Brain microvascular endothelial cell (primary cell): Measurements from ENCODE around the gene MAPK8IP3.

Experiments used
- DNase-seq: peaks from one replicate; pipeline ENCODE4 v3.0.0-alpha.2; 2020
- H3K27ac ChIP-seq: fragments of 250-450 bp; sonication (Bioruptor Pico); 2 replicates; pipeline ENCODE4 v1.5.1; 2020; ENCODE audit warnings: mild to moderate bottlenecking, moderate library complexity
- H3K27me3 ChIP-seq: fragments of 250-450 bp; sonication (Bioruptor Pico); replicated peaks from 2 replicates; pipeline ENCODE4 v1.5.1; 2020; ENCODE audit warnings: mild to moderate bottlenecking
- H3K36me3 ChIP-seq: fragments of 250-450 bp; sonication (Bioruptor Pico); replicated peaks from 2 replicates; pipeline ENCODE4 v1.5.1; 2020; ENCODE audit warnings: mild to moderate bottlenecking
- H3K4me3 ChIP-seq: 2 replicates; pipeline ENCODE4 v1.5.1; 2011; ENCODE audit warnings: low read depth, mild to moderate bottlenecking, control low read depth, low read length, moderate library complexity
- CTCF ChIP-seq: IDR thresholded peaks from 2 replicates; pipeline ENCODE4 v1.5.1; 2011; ENCODE audit warnings: low read depth, mild to moderate bottlenecking, moderate library complexity, low read length, control low read depth, inconsistent platforms; ENCODE audit errors: missing control alignments
- in situ Hi-C: cut with HindIII; loops from 2 replicates; pipeline ENCODE4 v1.10.0; 2017; ENCODE audit warnings: low sequenced_read_pairs, low pct_ligation_motif_present

Gene MAPK8IP3

GRCh38 chr16:1766231-1766630, 60.2 kb downstream of the MAPK8IP3 start:
- H3K27ac ChIP-seq = no peak overlapping the region
- no peak overlapping the region for H3K4me3 ChIP-seq
- no peaks in the 10 kb centered on the region for H3K27me3 ChIP-seq
- DNase-seq = no peak
- TF ChIP-seq CTCF = no peak
- in situ Hi-C loops = no loop called here
- peaks cover 76% of the 10 kb centered on the region for H3K36me3 ChIP-seq

DNA sequence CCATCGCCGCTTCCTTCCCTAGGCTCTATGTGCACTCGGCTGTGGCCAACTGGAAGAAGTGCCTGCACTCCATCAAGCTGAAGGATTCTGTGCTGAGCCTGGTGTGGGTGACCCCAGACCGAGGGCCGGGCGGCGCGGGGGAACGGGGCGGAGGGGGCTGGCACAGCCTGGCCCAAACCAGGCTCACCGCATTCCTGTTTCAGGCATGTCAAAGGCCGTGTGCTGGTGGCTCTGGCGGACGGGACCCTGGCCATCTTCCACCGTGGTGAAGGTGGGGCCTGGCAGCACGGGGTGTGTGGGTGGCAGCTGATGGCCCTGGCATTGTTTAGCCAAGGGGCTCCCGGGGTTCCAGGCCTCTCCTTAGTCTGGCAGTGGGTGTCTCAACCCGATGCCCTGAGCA, 60.7 kb downstream of the MAPK8IP3 start:
- no peak for TF ChIP-seq CTCF
- H3K4me3 ChIP-seq = no peak overlapping the region
- no peaks in the 10 kb centered on the region for H3K27me3 ChIP-seq
- in situ Hi-C loops = no loop called here
- H3K36me3 ChIP-seq = peaks cover 75% of the 10 kb centered on the region
- H3K27ac ChIP-seq = no peak overlapping the region
- DNase-seq = no peak

GRCh38 chr16:1767116-1767994, 61.4 kb downstream of the MAPK8IP3 start:
- H3K36me3 ChIP-seq = peaks cover 69% of the 10 kb centered on the region
- in situ Hi-C loops = no loop called here
- H3K4me3 ChIP-seq = no peak overlapping the region
- H3K27ac ChIP-seq = no peak overlapping the region
- no peak for TF ChIP-seq CTCF
- no peak for DNase-seq
- H3K27me3 ChIP-seq = no peaks in the 10 kb centered on the region

GRCh38 chr16:1768061-1768766, 62.2 kb downstream of the MAPK8IP3 start:
- Histone ChIP-seq H3K4me3 (no peak overlapping the region), H3K27ac (no peak overlapping the region), H3K27me3 (no peaks in the 10 kb centered on the region), H3K36me3 (peaks cover 60% of the 10 kb centered on the region)
- no peak for TF ChIP-seq CTCF
- DNase-seq = no peak
- in situ Hi-C loops = no loop called here

DNA sequence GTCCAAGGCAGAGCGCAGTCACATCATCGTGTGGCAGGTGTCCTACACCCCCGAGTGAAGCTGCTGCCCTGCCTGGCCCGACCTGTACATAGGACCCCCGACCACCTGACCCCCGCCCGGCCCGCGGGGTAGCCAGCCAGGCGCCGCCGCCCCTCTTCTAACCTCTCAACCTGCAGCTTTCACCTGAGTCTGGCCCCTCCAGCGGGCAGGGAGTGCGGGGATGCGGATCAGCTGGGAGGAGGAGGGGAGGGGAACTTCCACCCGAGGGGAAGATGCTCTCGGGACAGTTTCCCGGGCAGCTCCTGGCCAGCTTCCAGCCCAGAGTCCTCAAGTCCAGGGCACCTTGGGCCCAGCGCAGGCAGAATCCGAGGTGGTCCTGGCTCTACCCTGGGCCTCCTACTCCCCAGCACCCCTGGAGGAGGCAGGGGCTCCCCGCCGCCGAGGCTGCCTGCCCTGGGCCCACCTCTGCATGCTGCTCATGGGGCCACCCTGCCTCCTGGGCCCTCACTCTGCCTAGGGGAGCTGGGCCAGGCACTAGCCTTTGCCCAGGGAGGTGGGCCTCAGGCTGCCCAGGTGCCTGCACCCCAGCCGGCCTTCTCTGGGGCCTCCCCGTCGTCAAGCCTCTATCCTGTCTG, 62.9 kb downstream of the MAPK8IP3 start:
- in situ Hi-C loops = no loop called here
- no peak overlapping the region for H3K27ac ChIP-seq
- peaks cover 57% of the 10 kb centered on the region for H3K36me3 ChIP-seq
- H3K27me3 ChIP-seq = no peaks in the 10 kb centered on the region
- DNase-seq = no peak
- no peak overlapping the region for H3K4me3 ChIP-seq
- TF ChIP-seq CTCF = no peak
